Fibroblast of lung (primary cell): ENCODE results near the gene CLECL1. TPM values are rescaled to one million over a fixed set of nuclear protein-coding genes. Genes with fewer than 3 reads are reported as not detected.

ENCODE experiments used
- DNase-seq, 2 donors: peaks; one replicate each; pipeline versions ENCODE4 v3.0.0 to v3.0.0-alpha.2; 2010; ENCODE audit warnings: low read depth in 2 of 2
- H2AFZ ChIP-seq: 2 replicates; pipeline ENCODE4 v1.5.1; 2012; ENCODE audit warnings: low read length, control low read depth, inconsistent platforms
- H3K27ac ChIP-seq: 2 replicates; pipeline ENCODE4 v1.5.1; 2011; ENCODE audit warnings: low read length, control low read depth; ENCODE audit not compliant: insufficient read depth
- H3K27me3 ChIP-seq: 2 replicates; pipeline ENCODE4 v1.5.1; 2011; ENCODE audit warnings: mild to moderate bottlenecking, low read length; ENCODE audit not compliant: control insufficient read depth, insufficient read depth
- H3K36me3 ChIP-seq: 2 replicates; pipeline ENCODE4 v1.5.1; 2011; ENCODE audit warnings: low read length; ENCODE audit not compliant: control insufficient read depth, insufficient read depth
- H3K4me1 ChIP-seq: 2 replicates; pipeline ENCODE4 v1.5.1; 2011; ENCODE audit warnings: low read length; ENCODE audit not compliant: control insufficient read depth, insufficient read depth; ENCODE audit errors: extremely low read depth
- H3K4me2 ChIP-seq: 2 replicates; pipeline ENCODE4 v1.5.1; 2011; ENCODE audit warnings: low read length, control low read depth; ENCODE audit not compliant: insufficient read depth; ENCODE audit errors: extremely low read depth
- H3K4me3 ChIP-seq, 4 experiments: fragments of 200-600 bp in 1 of 4; sonication (generic) in 1 of 4; replicated peaks in 1 of 4; 2 replicates each; pipeline ENCODE4 v1.5.1; 2011 to 2016; ENCODE audit warnings: low read length in 4 of 4, low read depth in 3 of 4, mild to moderate bottlenecking in 3 of 4, control low read depth in 2 of 4, inconsistent platforms in 1 of 4, mixed read lengths in 1 of 4; ENCODE audit not compliant: insufficient read depth in 1 of 4; ENCODE audit errors: control extremely low read depth in 1 of 4
- H3K79me2 ChIP-seq: 2 replicates; pipeline ENCODE4 v1.5.1; 2012; ENCODE audit warnings: mild to moderate bottlenecking, low read length, inconsistent platforms; ENCODE audit not compliant: control insufficient read depth, insufficient read depth
- H3K9ac ChIP-seq: 2 replicates; pipeline ENCODE4 v1.5.1; 2011; ENCODE audit warnings: mild to moderate bottlenecking, low read length, control low read depth; ENCODE audit not compliant: insufficient read depth
- H3K9me3 ChIP-seq: 2 replicates; pipeline ENCODE4 v1.5.1; 2012; ENCODE audit warnings: low read depth, low read length; ENCODE audit not compliant: control insufficient read depth, insufficient read depth
- H4K20me1 ChIP-seq: 2 replicates; pipeline ENCODE4 v1.5.1; 2011; ENCODE audit warnings: low read length; ENCODE audit not compliant: control insufficient read depth, insufficient read depth; ENCODE audit errors: extremely low read depth
- EZH2 ChIP-seq: IDR thresholded peaks from 2 replicates; pipeline ENCODE4 v1.5.1; 2012; ENCODE audit warnings: low read length, control low read depth, mild to moderate bottlenecking; ENCODE audit errors: missing control alignments
- polyA plus RNA-seq, 2 donors: library from polyadenylated mRNA; depleted of rRNA in 1 of 2; stranded (reverse) in 1 of 2; unstranded in 1 of 2; fragments of >200 nt; gene quantifications; 2 replicates each; pipeline ENCODE4 v1.2.1, GENCODE V29; 2011 to 2012; ENCODE audit warnings: missing spikeins in 1 of 2
- total RNA-seq: library from RNA; depleted of rRNA; stranded (reverse); fragments of >200 nt; gene quantifications from 2 replicates; pipeline ENCODE4 v1.2.1, GENCODE V29; 2014
- TF ChIP-seq, protein P1 (sequence below), 2 donors: IDR thresholded peaks in 1 of 2; conservative IDR thresholded peaks in 1 of 2; 1 replicate in 1 of 2; 2 replicates in 1 of 2; pipeline ENCODE4 v1.5.1; 2011 to 2012; ENCODE audit warnings: low read length in 2 of 2, control low read depth in 1 of 2, inconsistent platforms in 1 of 2, low read depth in 1 of 2, mild to moderate bottlenecking in 1 of 2

CLECL1 gene
- total and polyA plus RNA-seq, 2 donors (not counting 1 experiment from before 2014, with no cell fraction given) = not detected

DNA sequence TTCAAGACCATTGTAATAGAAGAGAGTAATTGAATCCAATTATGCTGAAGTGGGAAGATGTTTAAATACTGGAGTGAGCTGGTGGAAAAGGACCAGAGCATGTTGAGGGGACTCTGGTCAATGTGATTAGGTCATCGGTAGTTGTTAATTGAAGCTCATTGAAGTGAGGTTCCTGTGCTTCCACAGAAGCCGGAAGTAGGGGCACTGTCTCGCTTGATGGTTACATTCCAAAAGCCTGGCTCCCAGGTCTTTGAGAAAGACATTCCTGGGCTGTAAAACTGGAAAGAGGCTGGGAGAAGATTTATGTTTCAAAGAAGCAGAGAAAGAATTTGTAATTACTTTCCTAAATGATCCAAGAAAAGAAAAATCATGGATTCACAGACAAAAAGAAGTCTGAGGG lies 12.3 kb upstream of the CLECL1 start:
- TF ChIP-seq EZH2 = no peak
- TF ChIP-seq, protein P1, sequence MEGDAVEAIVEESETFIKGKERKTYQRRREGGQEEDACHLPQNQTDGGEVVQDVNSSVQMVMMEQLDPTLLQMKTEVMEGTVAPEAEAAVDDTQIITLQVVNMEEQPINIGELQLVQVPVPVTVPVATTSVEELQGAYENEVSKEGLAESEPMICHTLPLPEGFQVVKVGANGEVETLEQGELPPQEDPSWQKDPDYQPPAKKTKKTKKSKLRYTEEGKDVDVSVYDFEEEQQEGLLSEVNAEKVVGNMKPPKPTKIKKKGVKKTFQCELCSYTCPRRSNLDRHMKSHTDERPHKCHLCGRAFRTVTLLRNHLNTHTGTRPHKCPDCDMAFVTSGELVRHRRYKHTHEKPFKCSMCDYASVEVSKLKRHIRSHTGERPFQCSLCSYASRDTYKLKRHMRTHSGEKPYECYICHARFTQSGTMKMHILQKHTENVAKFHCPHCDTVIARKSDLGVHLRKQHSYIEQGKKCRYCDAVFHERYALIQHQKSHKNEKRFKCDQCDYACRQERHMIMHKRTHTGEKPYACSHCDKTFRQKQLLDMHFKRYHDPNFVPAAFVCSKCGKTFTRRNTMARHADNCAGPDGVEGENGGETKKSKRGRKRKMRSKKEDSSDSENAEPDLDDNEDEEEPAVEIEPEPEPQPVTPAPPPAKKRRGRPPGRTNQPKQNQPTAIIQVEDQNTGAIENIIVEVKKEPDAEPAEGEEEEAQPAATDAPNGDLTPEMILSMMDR (conservative IDR thresholded peaks at IDR 0.05 in 1 of 2, IDR thresholded peaks at IDR 0.05 in 1 of 2; ENCODE audit: low read depth in 1 of 2, low read length in 2 of 2) = no peak
- H3K9ac ChIP-seq = no peak overlapping the region
- DNase-seq = no peak
- no peaks in the 10 kb centered on the region for H4K20me1 ChIP-seq
- no peak overlapping the region for H3K4me3 ChIP-seq
- H3K4me1 ChIP-seq = no peaks in the 10 kb centered on the region
- H2AFZ ChIP-seq = no peak overlapping the region
- H3K27me3 ChIP-seq = peaks cover 5% of the 10 kb centered on the region
- no peaks in the 10 kb centered on the region for H3K79me2 ChIP-seq
- no peaks in the 10 kb centered on the region for H3K36me3 ChIP-seq
- no peak overlapping the region for H3K27ac ChIP-seq
- H3K4me2 ChIP-seq = no peak overlapping the region
- H3K9me3 ChIP-seq = no peaks in the 10 kb centered on the region

DNA sequence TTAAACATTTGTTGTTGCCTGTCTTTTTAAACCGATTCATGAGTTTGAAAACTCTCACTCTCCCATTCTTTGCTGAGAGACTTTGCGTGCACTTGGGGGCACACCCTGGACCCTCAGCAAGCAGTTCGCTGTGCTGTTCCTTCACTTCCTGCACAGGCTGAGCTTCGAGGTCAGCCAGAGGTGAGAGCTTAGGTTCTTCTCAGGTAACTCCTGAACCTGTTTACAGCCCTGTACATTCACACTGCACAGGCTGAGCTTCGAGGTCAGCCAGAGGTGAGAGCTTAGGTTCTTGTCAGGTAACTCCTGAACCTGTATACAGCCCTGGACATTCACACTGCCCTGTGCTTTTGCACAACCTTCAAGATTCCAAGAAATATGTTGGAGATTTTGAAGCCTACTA lies 9.8 kb upstream of the CLECL1 start:
- H3K9ac ChIP-seq = no peak overlapping the region
- no peak for DNase-seq
- no peaks in the 10 kb centered on the region for H3K79me2 ChIP-seq
- H3K4me3 ChIP-seq = no peak overlapping the region
- peaks cover 5% of the 10 kb centered on the region for H3K27me3 ChIP-seq
- H3K4me1 ChIP-seq = no peaks in the 10 kb centered on the region
- TF ChIP-seq, protein P1 (conservative IDR thresholded peaks at IDR 0.05 in 1 of 2, IDR thresholded peaks at IDR 0.05 in 1 of 2; ENCODE audit: low read depth in 1 of 2, low read length in 2 of 2) = no peak
- no peak for TF ChIP-seq EZH2
- H4K20me1 ChIP-seq = no peaks in the 10 kb centered on the region
- H3K9me3 ChIP-seq = no peaks in the 10 kb centered on the region
- no peaks in the 10 kb centered on the region for H3K36me3 ChIP-seq
- H2AFZ ChIP-seq = no peak overlapping the region
- H3K4me2 ChIP-seq = no peak overlapping the region
- no peak overlapping the region for H3K27ac ChIP-seq

DNA sequence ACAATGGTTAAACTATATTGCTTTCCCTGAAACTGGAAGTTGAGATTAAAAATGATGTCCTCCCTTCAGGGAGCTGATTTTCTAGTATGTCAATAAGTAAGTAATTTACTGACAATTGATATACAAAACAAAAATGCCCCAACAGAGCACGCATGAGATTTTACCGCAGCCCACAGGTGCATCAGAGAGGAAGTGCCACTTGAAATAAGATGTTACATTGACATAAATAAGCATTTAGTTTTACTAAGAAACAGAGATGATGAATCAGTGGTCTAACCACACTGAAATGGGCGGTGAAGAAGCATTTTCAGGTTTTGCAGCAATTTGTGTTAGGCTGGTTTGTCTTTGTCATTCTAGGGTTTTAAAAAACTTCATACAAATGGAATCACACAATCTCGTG lies 8.8 kb upstream of the CLECL1 start:
- no peaks in the 10 kb centered on the region for H3K4me1 ChIP-seq
- no peaks in the 10 kb centered on the region for H3K9me3 ChIP-seq
- no peaks in the 10 kb centered on the region for H4K20me1 ChIP-seq
- H3K9ac ChIP-seq = no peak overlapping the region
- H3K79me2 ChIP-seq = no peaks in the 10 kb centered on the region
- no peak overlapping the region for H3K4me2 ChIP-seq
- no peak for TF ChIP-seq EZH2
- TF ChIP-seq, protein P1 (conservative IDR thresholded peaks at IDR 0.05 in 1 of 2, IDR thresholded peaks at IDR 0.05 in 1 of 2; ENCODE audit: low read depth in 1 of 2, low read length in 2 of 2) = no peak
- H2AFZ ChIP-seq = no peak overlapping the region
- no peak for DNase-seq
- H3K36me3 ChIP-seq = no peaks in the 10 kb centered on the region
- H3K27me3 ChIP-seq = peaks cover 5% of the 10 kb centered on the region
- H3K4me3 ChIP-seq = no peak overlapping the region
- H3K27ac ChIP-seq = no peak overlapping the region
